Activated CD4-positive, alpha-beta T cell treated with anti-CD3 and anti-CD28 coated beads, Interleukin-2, amount 10 ng/mL, durations not matched to agents 24 days and 14 days (primary cell): Measurements from ENCODE around the gene ALG13. TPM values are rescaled to one million over a fixed set of nuclear protein-coding genes. Genes with fewer than 3 reads are reported as not detected.
"Not testable (repeated sequence)": the region's sequence is repeated elsewhere in the genome, so short reads cannot be mapped to it uniquely, and the experiment has no call there.

Source experiments
- DNase-seq: peaks from one replicate; pipeline ENCODE4 v3.0.0; 2022
- H3K27ac Mint-ChIP-seq: one replicate; pipeline ENCODE4 v1.8.0; 2022; ENCODE audit warnings: mild to moderate bottlenecking, mixed read lengths
- H3K27me3 Mint-ChIP-seq: one replicate; pipeline ENCODE4 v1.8.0; 2022; ENCODE audit warnings: mixed read lengths
- H3K36me3 Mint-ChIP-seq: one replicate; pipeline ENCODE4 v1.8.0; 2022; ENCODE audit warnings: low read depth, mild to moderate bottlenecking, mixed read lengths
- H3K4me1 Mint-ChIP-seq: one replicate; pipeline ENCODE4 v1.8.0; 2021; ENCODE audit warnings: mixed read lengths
- H3K4me3 Mint-ChIP-seq: one replicate; pipeline ENCODE4 v1.8.0; 2022; ENCODE audit warnings: mild to moderate bottlenecking, moderate library complexity, mixed read lengths
- H3K9me3 Mint-ChIP-seq: one replicate; pipeline ENCODE4 v1.8.0; 2021; ENCODE audit warnings: mixed read lengths
- intact Hi-C: fragments of 100-400 bp; cut with micrococcal nuclease; formaldehyde crosslinking; loops from one replicate; pipeline ENCODE4 v1.15.1; 2023
- total RNA-seq: library from RNA; stranded (reverse); gene quantifications from 2 replicates; pipeline ENCODE4 v1.2.3, GENCODE V29; 2022

The ALG13 gene
- total RNA-seq, 1 donor from 2014 or later: 49.5 TPM

- intact Hi-C loops: no loop called here
- no peak for DNase-seq
- no peak overlapping the region for H3K27ac Mint-ChIP-seq
- peaks cover 14% of the 10 kb centered on the region for H3K36me3 Mint-ChIP-seq
- no peak overlapping the region for H3K4me3 Mint-ChIP-seq
- no peaks in the 10 kb centered on the region for H3K27me3 Mint-ChIP-seq
- H3K4me1 Mint-ChIP-seq: no peaks in the 10 kb centered on the region
- no peaks in the 10 kb centered on the region for H3K9me3 Mint-ChIP-seq
Measured at GRCh38 chrX:111695297-111695880, 14.4 kb downstream of the ALG13 start.

- no peak overlapping the region for H3K27ac Mint-ChIP-seq
- H3K4me3 Mint-ChIP-seq: no peak overlapping the region
- intact Hi-C loops: no loop called here
- H3K4me1 Mint-ChIP-seq: no peaks in the 10 kb centered on the region
- peaks cover 15% of the 10 kb centered on the region for H3K36me3 Mint-ChIP-seq
- DNase-seq: no peak
- no peaks in the 10 kb centered on the region for H3K9me3 Mint-ChIP-seq
- H3K27me3 Mint-ChIP-seq: no peaks in the 10 kb centered on the region
Measured at GRCh38 chrX:111719426-111720210, 38.6 kb downstream of the ALG13 start.

GRCh38 chrX:111728096-111728495 is 47.1 kb downstream of the ALG13 start:
- no peaks in the 10 kb centered on the region for H3K27me3 Mint-ChIP-seq
- no peak for DNase-seq
- no peak overlapping the region for H3K4me3 Mint-ChIP-seq
- peaks cover 37% of the 10 kb centered on the region for H3K36me3 Mint-ChIP-seq
- H3K9me3 Mint-ChIP-seq: no peaks in the 10 kb centered on the region
- no peak overlapping the region for H3K27ac Mint-ChIP-seq
- peaks cover 1% of the 10 kb centered on the region for H3K4me1 Mint-ChIP-seq
- intact Hi-C loops: no loop called here

- Mint-ChIP-seq H3K36me3 (peaks cover 43% of the 10 kb centered on the region), H3K27ac (no peak overlapping the region), H3K4me1 (peaks cover 1% of the 10 kb centered on the region), H3K9me3 (no peaks in the 10 kb centered on the region), H3K27me3 (no peaks in the 10 kb centered on the region), H3K4me3 (no peak overlapping the region)
- intact Hi-C loops: no loop called here
- no peak for DNase-seq
Measured at GRCh38 chrX:111731351-111731750, 50.4 kb downstream of the ALG13 start.

GRCh38 chrX:111736571-111736970 is 55.6 kb downstream of the ALG13 start:
- H3K4me1 Mint-ChIP-seq: no peaks in the 10 kb centered on the region
- H3K27me3 Mint-ChIP-seq: no peaks in the 10 kb centered on the region
- no peak overlapping the region for H3K27ac Mint-ChIP-seq
- H3K9me3 Mint-ChIP-seq: no peaks in the 10 kb centered on the region
- no peak overlapping the region for H3K4me3 Mint-ChIP-seq
- H3K36me3 Mint-ChIP-seq: peaks cover 43% of the 10 kb centered on the region
- no peak for DNase-seq
- intact Hi-C loops: no loop called here

- Mint-ChIP-seq H3K4me1 (no peaks in the 10 kb centered on the region), H3K9me3 (no peaks in the 10 kb centered on the region), H3K27me3 (no peaks in the 10 kb centered on the region), H3K36me3 (peaks cover 46% of the 10 kb centered on the region), H3K4me3 (no peak overlapping the region), H3K27ac (no peak overlapping the region)
- intact Hi-C loops: no loop called here
- DNase-seq: no peak
Measured at GRCh38 chrX:111742018-111742417, 61.0 kb downstream of the ALG13 start.

GRCh38 chrX:111743316-111743715 is 62.3 kb downstream of the ALG13 start:
- Mint-ChIP-seq H3K36me3 (peaks cover 47% of the 10 kb centered on the region), H3K9me3 (peaks cover 3% of the 10 kb centered on the region), H3K27ac (no peak overlapping the region), H3K4me1 (no peaks in the 10 kb centered on the region), H3K4me3 (no peak overlapping the region), H3K27me3 (no peaks in the 10 kb centered on the region)
- no peak for DNase-seq
- intact Hi-C loops: no loop called here

- Mint-ChIP-seq H3K27ac (no peak overlapping the region), H3K9me3 (peaks cover 4% of the 10 kb centered on the region), H3K27me3 (no peaks in the 10 kb centered on the region), H3K36me3 (peaks cover 37% of the 10 kb centered on the region), H3K4me1 (no peaks in the 10 kb centered on the region), H3K4me3 (no peak overlapping the region)
- DNase-seq: no peak
- intact Hi-C loops: no loop called here
Measured at GRCh38 chrX:111756486-111756885, 75.5 kb downstream of the ALG13 start.

GRCh38 chrX:111759686-111760085 is 78.7 kb downstream of the ALG13 start:
- peaks cover 3% of the 10 kb centered on the region for H3K4me1 Mint-ChIP-seq
- H3K4me3 Mint-ChIP-seq: no peak overlapping the region
- no peaks in the 10 kb centered on the region for H3K27me3 Mint-ChIP-seq
- DNase-seq: no peak
- intact Hi-C loops: no loop called here
- H3K36me3 Mint-ChIP-seq: peaks cover 23% of the 10 kb centered on the region
- no peak overlapping the region for H3K27ac Mint-ChIP-seq
- H3K9me3 Mint-ChIP-seq: peaks cover 4% of the 10 kb centered on the region

GRCh38 chrX:111761578-111762135 is 80.7 kb downstream of the ALG13 start:
- H3K27me3 Mint-ChIP-seq: no peaks in the 10 kb centered on the region
- DNase-seq: no peak
- no peak overlapping the region for H3K27ac Mint-ChIP-seq
- peaks cover 3% of the 10 kb centered on the region for H3K4me1 Mint-ChIP-seq
- intact Hi-C loops: no loop called here
- H3K9me3 Mint-ChIP-seq: no peaks in the 10 kb centered on the region
- H3K4me3 Mint-ChIP-seq: no peak overlapping the region
- H3K36me3 Mint-ChIP-seq: peaks cover 28% of the 10 kb centered on the region

GRCh38 chrX:111778591-111778990 is 97.6 kb downstream of the ALG13 start:
- Mint-ChIP-seq H3K4me1 (no peaks in the 10 kb centered on the region), H3K27ac (no peak overlapping the region), H3K4me3 (no peak overlapping the region), H3K9me3 (no peaks in the 10 kb centered on the region), H3K27me3 (no peaks in the 10 kb centered on the region), H3K36me3 (no peaks in the 10 kb centered on the region)
- intact Hi-C loops: no loop called here
- DNase-seq: no peak

- H3K4me3 Mint-ChIP-seq: no peak overlapping the region
- no peaks in the 10 kb centered on the region for H3K27me3 Mint-ChIP-seq
- intact Hi-C loops: no loop called here
- no peaks in the 10 kb centered on the region for H3K9me3 Mint-ChIP-seq
- DNase-seq: no peak
- H3K4me1 Mint-ChIP-seq: no peaks in the 10 kb centered on the region
- H3K36me3 Mint-ChIP-seq: no peaks in the 10 kb centered on the region
- no peak overlapping the region for H3K27ac Mint-ChIP-seq
Measured at GRCh38 chrX:111779582-111779981, 98.6 kb downstream of the ALG13 start.

GRCh38 chrX:111784667-111785066 is 103.7 kb downstream of the ALG13 start:
- H3K36me3 Mint-ChIP-seq: no peaks in the 10 kb centered on the region
- H3K27me3 Mint-ChIP-seq: no peaks in the 10 kb centered on the region
- no peak overlapping the region for H3K4me3 Mint-ChIP-seq
- peaks cover 5% of the 10 kb centered on the region for H3K9me3 Mint-ChIP-seq
- H3K27ac Mint-ChIP-seq: no peak overlapping the region
- intact Hi-C loops: no loop called here
- no peak for DNase-seq
- H3K4me1 Mint-ChIP-seq: no peaks in the 10 kb centered on the region

- H3K36me3 Mint-ChIP-seq, DNase-seq, H3K4me1 Mint-ChIP-seq, intact Hi-C loops, H3K9me3 Mint-ChIP-seq, H3K27me3 Mint-ChIP-seq, H3K4me3 Mint-ChIP-seq, H3K27ac Mint-ChIP-seq: not testable (repeated sequence)
Measured at GRCh38 chrX:111790054-111790453, 109.1 kb downstream of the ALG13 start.
